SK-N-SH treated with all-trans-retinoic acid at 6 μM for 48 hours (cell line): Measurements from ENCODE around the gene ATP5MG.

Source experiments
- ATAC-seq: fragments of 200-7000 bp; cut with Tn5 transposase; 3 replicates; pipeline ENCODE4 v1.9.1; 2020; ENCODE audit warnings: mild to moderate bottlenecking, moderate library complexity
- ARNTL ChIP-seq: fragments of 450-650 bp; formaldehyde crosslinking; IDR thresholded peaks from 2 replicates; pipeline ENCODE4 v1.5.0; 2020; ENCODE audit warnings: low read depth, mild to moderate bottlenecking, moderate library complexity, borderline replicate concordance
- BACH2 ChIP-seq: fragments of 250-450 bp; sonication (Bioruptor Pico); IDR thresholded peaks from 2 replicates; pipeline ENCODE4 v1.9.0; 2021; ENCODE audit warnings: mild to moderate bottlenecking, borderline replicate concordance
- CREB5 ChIP-seq: fragments of 250-450 bp; sonication (Bioruptor Pico); IDR thresholded peaks from 2 replicates; pipeline ENCODE4 v1.5.1; 2020; ENCODE audit warnings: low read depth, mild to moderate bottlenecking, moderate library complexity
- CSDC2 ChIP-seq: fragments of 250-450 bp; sonication (Bioruptor Pico); IDR thresholded peaks from 2 replicates; pipeline ENCODE4 v1.5.0; 2020; ENCODE audit warnings: mild to moderate bottlenecking, moderate library complexity
- CSRNP3 ChIP-seq: fragments of 250-450 bp; sonication (Bioruptor Pico); IDR thresholded peaks from 2 replicates; pipeline ENCODE4 v1.5.1; 2021; ENCODE audit warnings: mild to moderate bottlenecking, moderate library complexity
- ESRRG ChIP-seq: fragments of 250-450 bp; sonication (Bioruptor Pico); IDR thresholded peaks from 2 replicates; pipeline ENCODE4 v1.6.1; 2021; ENCODE audit warnings: mild to moderate bottlenecking
- GLIS3 ChIP-seq: fragments of 250-450 bp; sonication (Bioruptor Pico); IDR thresholded peaks from 2 replicates; pipeline ENCODE4 v1.5.0; 2020; ENCODE audit warnings: mild to moderate bottlenecking, moderate library complexity
- ISL1 ChIP-seq: fragments of 250-450 bp; sonication (Bioruptor Pico); IDR thresholded peaks from 2 replicates; pipeline ENCODE4 v2.1.2; 2022; ENCODE audit warnings: mild to moderate bottlenecking, moderate library complexity
- PATZ1 ChIP-seq: fragments of 250-450 bp; sonication (Bioruptor Pico); IDR thresholded peaks from 2 replicates; pipeline ENCODE4 v1.8.0; 2020; ENCODE audit warnings: mild to moderate bottlenecking, moderate library complexity, borderline replicate concordance
- POU6F1 ChIP-seq: fragments of 250-450 bp; sonication (Bioruptor Pico); IDR thresholded peaks from 2 replicates; pipeline ENCODE4 v1.8.0; 2021; ENCODE audit warnings: low read depth, mild to moderate bottlenecking, moderate library complexity, borderline replicate concordance
- PPARA ChIP-seq: fragments of 250-450 bp; sonication (Bioruptor Pico); IDR thresholded peaks from 2 replicates; pipeline ENCODE4 v1.5.0; 2020; ENCODE audit warnings: mild to moderate bottlenecking, borderline replicate concordance
- RARB ChIP-seq: fragments of 250-450 bp; sonication (Bioruptor Pico); IDR thresholded peaks from 2 replicates; pipeline ENCODE4 v1.8.0; 2021; ENCODE audit warnings: mild to moderate bottlenecking, moderate library complexity
- SNAI2 ChIP-seq: fragments of 250-450 bp; sonication (Bioruptor Pico); IDR thresholded peaks from 2 replicates; pipeline ENCODE4 v1.5.0; 2020; ENCODE audit warnings: mild to moderate bottlenecking, moderate library complexity
- TCF4 ChIP-seq: fragments of 250-450 bp; sonication (Bioruptor Pico); IDR thresholded peaks from 2 replicates; pipeline ENCODE4 v1.8.0; 2021; ENCODE audit warnings: mild to moderate bottlenecking, moderate library complexity, borderline replicate concordance
- TOX ChIP-seq: fragments of 250-450 bp; sonication (Bioruptor Pico); IDR thresholded peaks from 2 replicates; pipeline ENCODE4 v1.8.0; 2021; ENCODE audit warnings: mild to moderate bottlenecking, moderate library complexity, borderline replicate concordance
- TSHZ2 ChIP-seq: fragments of 250-450 bp; sonication (Bioruptor Pico); IDR thresholded peaks from 2 replicates; pipeline ENCODE4 v1.5.0; 2020; ENCODE audit warnings: mild to moderate bottlenecking, moderate library complexity
- ZC3H10 ChIP-seq: fragments of 250-450 bp; sonication (Bioruptor Pico); IDR thresholded peaks from 2 replicates; pipeline ENCODE4 v1.5.1; 2021; ENCODE audit warnings: mild to moderate bottlenecking, moderate library complexity
- ZFP3 ChIP-seq: fragments of 250-450 bp; sonication (Bioruptor Pico); IDR thresholded peaks from 2 replicates; pipeline ENCODE4 v1.5.0; 2020; ENCODE audit warnings: mild to moderate bottlenecking, moderate library complexity
- ZFP30 ChIP-seq: fragments of 450-650 bp; formaldehyde crosslinking; IDR thresholded peaks from 2 replicates; pipeline ENCODE4 v1.5.0; 2022; ENCODE audit warnings: mild to moderate bottlenecking, moderate library complexity
- ZNF565 ChIP-seq: fragments of 450-650 bp; formaldehyde crosslinking; conservative IDR thresholded peaks from 2 replicates; pipeline ENCODE4 v1.5.0; 2020; ENCODE audit warnings: low read depth, mild to moderate bottlenecking, moderate library complexity
- ZNF70 ChIP-seq: fragments of 450-650 bp; formaldehyde crosslinking; IDR thresholded peaks from 2 replicates; pipeline ENCODE4 v1.5.0; 2020; ENCODE audit warnings: mild to moderate bottlenecking, moderate library complexity
- ZNF8 ChIP-seq: fragments of 450-650 bp; formaldehyde crosslinking; IDR thresholded peaks from 2 replicates; pipeline ENCODE4 v1.5.0; 2020; ENCODE audit warnings: mild to moderate bottlenecking, moderate library complexity

The ATP5MG gene

GRCh38 chr11:118364956-118365615 is 36.3 kb upstream of the ATP5MG start:
- TF ChIP-seq CSRNP3 (CRISPR knock-in tag) (no peak), ZC3H10 (no peak), ZFP3 (no peak), CSDC2 (CRISPR knock-in tag) (no peak), RARB (CRISPR knock-in tag) (no peak), PATZ1 (CRISPR knock-in tag) (no peak), BACH2 (CRISPR knock-in tag) (no peak), ZFP30 (CRISPR knock-in tag) (no peak), TCF4 (CRISPR knock-in tag) (no peak), ARNTL (CRISPR knock-in tag) (no peak), ZNF565 (no peak), ESRRG (CRISPR knock-in tag) (no peak), CREB5 (no peak), ISL1 (CRISPR knock-in tag) (no peak), SNAI2 (no peak), GLIS3 (no peak), ZNF8 (no peak), TOX (CRISPR knock-in tag) (no peak), POU6F1 (CRISPR knock-in tag) (no peak), TSHZ2 (CRISPR knock-in tag) (no peak)
- ATAC-seq, result no peak

- no peak for ATAC-seq
- TF ChIP-seq TOX (CRISPR knock-in tag), result no peak
- no peak for TF ChIP-seq ZFP30 (CRISPR knock-in tag)
- TF ChIP-seq PATZ1 (CRISPR knock-in tag), result no peak
- no peak for TF ChIP-seq PPARA (CRISPR knock-in tag)
- no peak for TF ChIP-seq TSHZ2 (CRISPR knock-in tag)
- TF ChIP-seq ISL1 (CRISPR knock-in tag), result no peak
- TF ChIP-seq RARB (CRISPR knock-in tag), result no peak
- TF ChIP-seq BACH2 (CRISPR knock-in tag), result no peak
- TF ChIP-seq CSRNP3 (CRISPR knock-in tag), result no peak
- no peak for TF ChIP-seq GLIS3
- no peak for TF ChIP-seq CSDC2 (CRISPR knock-in tag)
- no peak for TF ChIP-seq ZFP3
- TF ChIP-seq ZNF70, result no peak
- no peak for TF ChIP-seq SNAI2
Observed at GRCh38 chr11:118366287-118366686, 35.1 kb upstream of the ATP5MG start.
